Esophagus (tissue), 2 donors: ENCODE measurements around the gene ADGRD1. TPM values are rescaled to one million over a fixed set of nuclear protein-coding genes. Genes with fewer than 3 reads are reported as not detected.
"Not testable (repeated sequence)": the region's sequence is repeated elsewhere in the genome, so short reads cannot be mapped to it uniquely, and the experiment has no call there.

Source experiments
- H3K27ac ChIP-seq, 2 donors: one replicate each; pipeline ENCODE4 v1.5.1; 2013; ENCODE audit warnings: low read depth in 2 of 2, mild to moderate bottlenecking in 2 of 2, inconsistent platforms in 1 of 2, low read length in 1 of 2, moderate library complexity in 1 of 2
- H3K27me3 ChIP-seq, 2 donors: one replicate each; pipeline ENCODE4 v1.6.1; 2013; ENCODE audit warnings: low read length in 2 of 2, control low read depth in 1 of 2, mild to moderate bottlenecking in 1 of 2; ENCODE audit not compliant: insufficient read depth in 2 of 2, control insufficient read depth in 1 of 2
- H3K36me3 ChIP-seq, 2 donors: one replicate each; pipeline ENCODE4 v1.6.1; 2013; ENCODE audit warnings: low read length in 1 of 2; ENCODE audit not compliant: control insufficient read depth in 2 of 2, insufficient read depth in 2 of 2
- H3K4me1 ChIP-seq, 2 donors: one replicate each; pipeline ENCODE4 v1.6.1; 2013; ENCODE audit warnings: low read length in 1 of 2; ENCODE audit not compliant: control insufficient read depth in 2 of 2, insufficient read depth in 2 of 2
- H3K4me3 ChIP-seq, 2 donors: one replicate each; pipeline ENCODE4 v1.5.1; 2013; ENCODE audit warnings: low read length in 2 of 2, mild to moderate bottlenecking in 2 of 2, low read depth in 1 of 2, moderate library complexity in 1 of 2
- H3K9me3 ChIP-seq, 2 donors: one replicate each; pipeline ENCODE4 v1.6.1; 2013; ENCODE audit warnings: mild to moderate bottlenecking in 2 of 2, low read depth in 1 of 2, low read length in 1 of 2, moderate library complexity in 1 of 2; ENCODE audit not compliant: control insufficient read depth in 2 of 2, insufficient read depth in 1 of 2
- WGBS, 2 donors: extraction: QIAGEN DNeasy Blood & Tissue Kit; methylation state at CpG; one replicate each; pipeline ENCODE4 v1.1.7; 2013; 5-methylcytosine and 5-hydroxymethylcytosine counted together
- polyA plus RNA-seq, 2 donors: library from polyadenylated mRNA; stranded (reverse); fragments of 200-250 nt; gene quantifications; one replicate each; pipeline ENCODE4 v1.2.3, GENCODE V29; 2013
- donor health status: healthy with polysubstance abuse.
- donor health status: Bipolar disorder and iron deficiency.

Gene ADGRD1
- polyA plus RNA-seq, 2 donors = 2.1 to 2.9 TPM

GRCh38 chr12:131117438-131118245 lies 163.9 kb downstream of the ADGRD1 start:
- WGBS, 2 donors = 85 to 88% methylated on average over 7 of the region's 7 CpGs
- Histone ChIP-seq H3K4me1 (no peaks in the 10 kb centered on the region), H3K27me3 (no peaks in the 10 kb centered on the region), H3K4me3 (no peak overlapping the region), H3K27ac (peak overlapping the region in 1 of 2 donors; percentile 56), H3K36me3 (no peaks in the 10 kb centered on the region), H3K9me3 (no peaks in the 10 kb centered on the region)

- no peak overlapping the region for H3K27ac ChIP-seq
- no peaks in the 10 kb centered on the region for H3K9me3 ChIP-seq
- WGBS, 2 donors = 73 to 78% methylated on average over 9 of the region's 9 CpGs
- H3K4me3 ChIP-seq = no peak overlapping the region
- H3K36me3 ChIP-seq = no peaks in the 10 kb centered on the region
- H3K27me3 ChIP-seq = no peaks in the 10 kb centered on the region
- H3K4me1 ChIP-seq = no peaks in the 10 kb centered on the region
These were observed 164.7 kb downstream of the ADGRD1 start for GRCh38 chr12:131118371-131118770.

- not testable (repeated sequence) for H3K4me1 ChIP-seq, H3K4me3 ChIP-seq, H3K9me3 ChIP-seq, H3K36me3 ChIP-seq, H3K27me3 ChIP-seq, H3K27ac ChIP-seq
- 91 to 94% methylated on average over 6 to 8 of the region's 8 CpGs for WGBS, 2 donors
These were observed 165.6 kb downstream of the ADGRD1 start for GRCh38 chr12:131119345-131119744.

GRCh38 chr12:131119936-131120335 lies 166.2 kb downstream of the ADGRD1 start:
- no peaks in the 10 kb centered on the region for H3K27me3 ChIP-seq
- H3K27ac ChIP-seq = no peak overlapping the region
- H3K36me3 ChIP-seq = no peaks in the 10 kb centered on the region
- 92 to 93% methylated on average over 8 of the region's 8 CpGs for WGBS, 2 donors
- no peak overlapping the region for H3K4me3 ChIP-seq
- H3K9me3 ChIP-seq = no peaks in the 10 kb centered on the region
- H3K4me1 ChIP-seq = no peaks in the 10 kb centered on the region

- H3K27me3 ChIP-seq = no peaks in the 10 kb centered on the region
- WGBS, 2 donors = 81% methylated on average over 24 to 25 of the region's 25 CpGs
- no peak overlapping the region for H3K27ac ChIP-seq
- no peak overlapping the region for H3K4me3 ChIP-seq
- H3K4me1 ChIP-seq = no peaks in the 10 kb centered on the region
- H3K36me3 ChIP-seq = no peaks in the 10 kb centered on the region
- no peaks in the 10 kb centered on the region for H3K9me3 ChIP-seq
These were observed 167.1 kb downstream of the ADGRD1 start for GRCh38 chr12:131120831-131121271.

- Histone ChIP-seq H3K36me3 (no peaks in the 10 kb centered on the region), H3K4me3 (no peak overlapping the region), H3K4me1 (no peaks in the 10 kb centered on the region), H3K27ac (no peak overlapping the region), H3K27me3 (no peaks in the 10 kb centered on the region), H3K9me3 (no peaks in the 10 kb centered on the region)
- WGBS, 2 donors = 88 to 90% methylated on average over 30 of the region's 30 CpGs
These were observed 168.1 kb downstream of the ADGRD1 start for GRCh38 chr12:131121705-131122405.

- Histone ChIP-seq H3K4me3 (no peak overlapping the region), H3K4me1 (no peaks in the 10 kb centered on the region), H3K27me3 (no peaks in the 10 kb centered on the region), H3K27ac (no peak overlapping the region), H3K9me3 (no peaks in the 10 kb centered on the region), H3K36me3 (no peaks in the 10 kb centered on the region)
- WGBS, 2 donors = 89 to 92% methylated on average over 7 of the region's 7 CpGs
These were observed 168.9 kb downstream of the ADGRD1 start for GRCh38 chr12:131122631-131123030.

GRCh38 chr12:131123817-131124216 lies 170.1 kb downstream of the ADGRD1 start:
- H3K4me3 ChIP-seq = no peak overlapping the region
- no peak overlapping the region for H3K27ac ChIP-seq
- WGBS, 2 donors = 84 to 89% methylated on average over 10 of the region's 10 CpGs
- no peaks in the 10 kb centered on the region for H3K36me3 ChIP-seq
- peaks cover 0 to 3% of the 10 kb centered on the region in 2 donors for H3K4me1 ChIP-seq
- no peaks in the 10 kb centered on the region for H3K27me3 ChIP-seq
- H3K9me3 ChIP-seq = peaks cover 0 to 3% of the 10 kb centered on the region in 2 donors

GRCh38 chr12:131124487-131125280 lies 171.0 kb downstream of the ADGRD1 start:
- Histone ChIP-seq H3K27me3 (no peaks in the 10 kb centered on the region), H3K4me3 (no peak overlapping the region), H3K36me3 (no peaks in the 10 kb centered on the region), H3K4me1 (peaks cover 0 to 3% of the 10 kb centered on the region in 2 donors), H3K27ac (no peak overlapping the region), H3K9me3 (peaks cover 0 to 3% of the 10 kb centered on the region in 2 donors)
- WGBS, 2 donors = 87 to 90% methylated on average over 19 of the region's 19 CpGs
